ENCODE results near the gene KDF1. TPM values are rescaled to one million over a fixed set of nuclear protein-coding genes. Genes with fewer than 3 reads are reported as not detected.
"Not testable (repeated sequence)": the region's sequence is repeated elsewhere in the genome, so short reads cannot be mapped to it uniquely, and the experiment has no call there.

KDF1 gene
- total RNA-seq, 2 donors from 2014 or later = 0.27 TPM; not detected in 1

- H3K36me3 Mint-ChIP-seq = no peaks in the 10 kb centered on the region
- no peak overlapping the region for H3K27ac Mint-ChIP-seq
- ATAC-seq = no peak
- H3K9me3 Mint-ChIP-seq = no peaks in the 10 kb centered on the region
- no peak for DNase-seq (ENCODE audit: low spot score in 2 of 2)
Measured at GRCh38 chr1:26998429-26999300, 38.4 kb upstream of the KDF1 start.

- ATAC-seq = no peak
- Mint-ChIP-seq H3K27ac (no peak overlapping the region), H3K9me3 (no peaks in the 10 kb centered on the region)
Measured at GRCh38 chr1:26996665-26997064, 36.4 kb upstream of the KDF1 start.

GRCh38 chr1:26996024-26996423 is 35.8 kb upstream of the KDF1 start:
- ATAC-seq (no peak), DNase-seq (ENCODE audit: low spot score in 2 of 2) (no peak)
- Mint-ChIP-seq H3K36me3 (no peaks in the 10 kb centered on the region), H3K27ac (no peak overlapping the region), H3K9me3 (no peaks in the 10 kb centered on the region)

More at GRCh38 chr1:26996665-26997064, 36.4 kb upstream of the KDF1 start:
- no peak for DNase-seq (ENCODE audit: low spot score in 2 of 2)
- no peaks in the 10 kb centered on the region for H3K36me3 Mint-ChIP-seq

GRCh38 chr1:26994787-26995517 is 34.7 kb upstream of the KDF1 start:
- no peak for DNase-seq (ENCODE audit: low spot score in 2 of 2)
- ATAC-seq = no peak
- no peaks in the 10 kb centered on the region for H3K9me3 Mint-ChIP-seq
- no peak overlapping the region for H3K27ac Mint-ChIP-seq
- no peaks in the 10 kb centered on the region for H3K36me3 Mint-ChIP-seq

- H3K27ac Mint-ChIP-seq = no peak overlapping the region
- no peaks in the 10 kb centered on the region for H3K9me3 Mint-ChIP-seq
- no peaks in the 10 kb centered on the region for H3K36me3 Mint-ChIP-seq
- peak in 1 of 2 donors; percentile 53 for DNase-seq (ENCODE audit: low spot score in 2 of 2)
- ATAC-seq = peak; percentile 15 to 38
Measured at GRCh38 chr1:26994020-26994786, 33.9 kb upstream of the KDF1 start.

- Mint-ChIP-seq H3K36me3 (no peaks in the 10 kb centered on the region), H3K27ac (no peak within 1 kb of the TSS), H3K9me3 (no peaks in the 10 kb centered on the region)
- peak; percentile 60 to 73 for DNase-seq (ENCODE audit: low spot score in 2 of 2)
- ATAC-seq = peak; percentile 76 to 80
Measured at GRCh38 chr1:26993237-26994019, 33.2 kb upstream of the KDF1 start, which contains the start of gene TRNP1. TSS of gene TRNP1 (plus strand) at chr1:26993692. CDS start at chr1:26993787, 95 bp downstream.

GRCh38 chr1:26991310-26992116 is 31.2 kb upstream of the KDF1 start:
- Mint-ChIP-seq H3K27ac (no peak overlapping the region), H3K9me3 (no peaks in the 10 kb centered on the region), H3K36me3 (no peaks in the 10 kb centered on the region)
- no peak for DNase-seq (ENCODE audit: low spot score in 2 of 2)
- peak; percentile 30 to 47 for ATAC-seq

- not testable (repeated sequence) for H3K36me3 Mint-ChIP-seq; ATAC-seq; H3K9me3 Mint-ChIP-seq; DNase-seq (ENCODE audit: low spot score in 2 of 2); H3K27ac Mint-ChIP-seq
Measured at GRCh38 chr1:26989403-26990109, 29.3 kb upstream of the KDF1 start.

GRCh38 chr1:26986658-26987057 is 26.4 kb upstream of the KDF1 start:
- ATAC-seq (no peak), DNase-seq (ENCODE audit: low spot score in 2 of 2) (no peak)
- no peaks in the 10 kb centered on the region for H3K9me3 Mint-ChIP-seq
- no peak overlapping the region for H3K27ac Mint-ChIP-seq
- no peaks in the 10 kb centered on the region for H3K36me3 Mint-ChIP-seq

- H3K27ac Mint-ChIP-seq = no peak overlapping the region
- ATAC-seq (no peak), DNase-seq (ENCODE audit: low spot score in 2 of 2) (no peak)
- H3K36me3 Mint-ChIP-seq = no peaks in the 10 kb centered on the region
- H3K9me3 Mint-ChIP-seq = no peaks in the 10 kb centered on the region
Measured at GRCh38 chr1:26984291-26984690, 24.0 kb upstream of the KDF1 start.

GRCh38 chr1:26983863-26984262 is 23.6 kb upstream of the KDF1 start:
- H3K36me3 Mint-ChIP-seq = no peaks in the 10 kb centered on the region
- ATAC-seq (no peak), DNase-seq (ENCODE audit: low spot score in 2 of 2) (no peak)
- no peak overlapping the region for H3K27ac Mint-ChIP-seq
- no peaks in the 10 kb centered on the region for H3K9me3 Mint-ChIP-seq

GRCh38 chr1:26981146-26981846 is 21.0 kb upstream of the KDF1 start:
- Mint-ChIP-seq H3K9me3 (no peaks in the 10 kb centered on the region), H3K36me3 (no peaks in the 10 kb centered on the region)
- ATAC-seq = no peak

GRCh38 chr1:26978901-26979300 is 18.6 kb upstream of the KDF1 start:
- no peak for ATAC-seq
- no peak for DNase-seq (ENCODE audit: low spot score in 2 of 2)
- H3K27ac Mint-ChIP-seq = no peak overlapping the region
- no peaks in the 10 kb centered on the region for H3K36me3 Mint-ChIP-seq
- no peaks in the 10 kb centered on the region for H3K9me3 Mint-ChIP-seq

More at GRCh38 chr1:26981146-26981846, 21.0 kb upstream of the KDF1 start:
- H3K27ac Mint-ChIP-seq = no peak overlapping the region
- no peak for DNase-seq (ENCODE audit: low spot score in 2 of 2)
